CD4-positive, alpha-beta T cell treated with Interleukin-15 for 4 hours (primary cell): ENCODE results near the gene ADAM12.

Source experiments
- DNase-seq: peaks from one replicate; pipeline ENCODE4 v3.0.0-alpha.2; 2020; ENCODE audit warnings: low spot score

The ADAM12 gene

GRCh38 chr10:126143117-126143516, 245.2 kb downstream of the ADAM12 start:
- DNase-seq = no peak

DNA sequence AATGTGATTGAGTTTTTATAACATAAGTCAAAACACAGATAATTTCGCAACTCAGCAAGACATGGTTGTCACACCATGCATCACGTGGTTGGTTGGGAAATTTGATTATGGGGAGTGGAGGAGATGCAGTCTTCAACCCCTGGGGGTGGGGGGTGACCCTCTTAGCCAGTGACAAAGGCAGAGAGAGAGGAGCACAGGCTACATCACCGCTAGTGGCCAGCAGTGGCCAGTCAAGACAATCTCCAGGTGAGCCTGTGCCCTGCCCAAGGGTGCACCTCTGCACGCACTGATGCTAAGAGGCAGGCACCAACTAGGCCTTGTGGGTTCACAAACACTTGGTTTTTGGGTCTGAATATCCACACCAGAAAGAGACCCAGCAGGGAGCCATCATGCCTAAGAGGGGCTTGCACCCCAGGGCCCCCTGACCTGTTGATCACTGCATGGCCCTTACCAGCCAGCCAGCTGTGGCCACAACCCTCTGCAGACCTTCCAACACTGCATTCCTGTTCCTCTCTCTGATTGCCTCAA, 247.5 kb downstream of the ADAM12 start:
- no peak for DNase-seq

DNA sequence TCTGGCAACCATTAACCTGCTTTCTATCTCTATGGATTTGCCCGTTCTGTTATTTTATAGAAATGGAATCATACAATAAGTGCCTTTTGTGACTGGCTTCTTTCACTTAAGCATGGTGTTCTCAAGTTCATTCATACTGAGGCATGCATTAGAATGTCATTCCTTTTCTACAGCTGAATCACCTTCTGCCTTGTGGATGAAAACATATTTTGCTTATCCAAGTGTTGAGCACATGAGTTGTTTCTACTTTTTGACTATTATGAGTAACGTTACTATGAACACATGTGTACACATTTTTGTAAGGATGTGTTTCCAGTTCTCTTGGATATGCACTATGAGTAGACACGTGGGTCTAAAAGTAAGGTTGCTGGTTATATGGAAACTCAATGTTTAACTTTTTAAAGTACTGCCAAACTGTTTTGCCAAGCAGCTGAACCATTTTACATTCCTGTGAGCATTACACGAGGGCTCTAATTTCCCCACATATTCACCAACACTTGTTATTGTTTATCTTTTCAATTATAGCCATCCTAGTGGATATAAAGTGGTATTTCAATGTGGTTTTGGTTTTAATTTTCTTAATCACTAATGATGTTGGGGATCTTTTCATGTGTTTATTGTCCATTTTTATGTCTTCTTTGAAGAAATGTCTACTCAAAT, 250.6 kb downstream of the ADAM12 start:
- DNase-seq = no peak

DNA sequence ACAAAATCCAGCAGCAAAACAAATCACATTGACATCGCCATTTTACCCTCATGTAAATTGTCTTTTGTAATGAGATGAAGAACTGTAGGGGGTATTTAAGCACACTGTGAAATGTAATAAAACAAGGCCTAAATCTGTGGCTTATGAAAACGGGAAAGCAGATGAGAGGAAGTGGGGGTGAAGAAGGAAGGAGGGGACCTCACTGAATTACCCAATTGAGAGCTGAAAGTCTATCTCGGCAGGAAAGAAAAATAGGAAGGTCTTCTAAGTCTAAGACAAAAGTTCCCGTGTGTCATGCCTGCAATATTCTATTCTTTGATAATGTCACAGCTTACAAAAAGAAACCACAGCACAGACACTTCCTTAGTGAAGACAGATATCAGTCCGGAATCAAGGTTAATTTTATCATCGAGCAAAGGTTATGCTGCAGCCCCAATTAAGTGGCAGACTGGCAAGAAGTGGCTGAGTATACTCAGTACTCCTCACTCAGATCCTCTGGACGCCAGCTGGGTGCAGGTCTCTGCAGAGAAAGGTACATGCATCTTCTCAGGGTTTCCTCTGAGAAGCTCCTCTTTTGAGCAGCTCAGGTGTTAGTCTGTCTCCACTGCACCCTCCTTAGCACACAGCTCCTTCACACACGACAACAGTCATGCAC, 252.2 kb downstream of the ADAM12 start:
- no peak for DNase-seq

GRCh38 chr10:126135177-126135576, 253.1 kb downstream of the ADAM12 start:
- DNase-seq = no peak

DNA sequence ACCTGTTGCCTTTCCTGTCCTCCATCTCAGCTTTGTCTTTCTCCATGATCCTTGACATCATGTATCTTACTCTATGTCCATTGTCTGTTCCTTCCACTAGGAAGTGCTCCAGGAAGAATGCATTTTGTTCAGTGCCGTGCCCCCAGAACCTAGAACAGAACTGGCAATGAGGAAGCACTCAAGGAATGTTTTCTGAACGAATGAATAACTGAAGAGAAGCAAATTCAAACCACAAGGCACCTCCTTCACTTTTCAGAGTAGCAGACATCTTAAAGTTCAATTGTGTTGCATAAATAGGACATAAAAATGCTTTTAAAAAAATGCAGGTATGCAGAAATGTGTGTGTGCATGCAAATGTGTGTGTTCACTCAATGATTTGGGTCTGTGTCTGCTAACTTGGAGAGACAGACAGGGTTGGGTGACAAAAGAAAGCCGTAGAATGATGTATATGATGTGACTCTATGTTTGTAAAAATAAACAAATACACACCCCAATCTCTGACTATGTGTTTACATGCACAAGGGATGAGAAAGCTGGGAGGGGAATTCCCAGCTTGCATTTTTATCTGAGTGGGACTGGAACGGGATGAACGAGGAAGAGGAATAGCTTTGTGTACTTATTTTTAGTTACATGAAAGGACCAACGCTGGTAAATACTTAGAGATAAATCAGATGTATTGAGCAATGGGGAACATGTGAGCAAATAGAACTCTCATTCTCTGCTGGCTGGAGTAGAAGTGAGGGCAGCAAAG, 254.2 kb downstream of the ADAM12 start:
- DNase-seq = no peak

DNA sequence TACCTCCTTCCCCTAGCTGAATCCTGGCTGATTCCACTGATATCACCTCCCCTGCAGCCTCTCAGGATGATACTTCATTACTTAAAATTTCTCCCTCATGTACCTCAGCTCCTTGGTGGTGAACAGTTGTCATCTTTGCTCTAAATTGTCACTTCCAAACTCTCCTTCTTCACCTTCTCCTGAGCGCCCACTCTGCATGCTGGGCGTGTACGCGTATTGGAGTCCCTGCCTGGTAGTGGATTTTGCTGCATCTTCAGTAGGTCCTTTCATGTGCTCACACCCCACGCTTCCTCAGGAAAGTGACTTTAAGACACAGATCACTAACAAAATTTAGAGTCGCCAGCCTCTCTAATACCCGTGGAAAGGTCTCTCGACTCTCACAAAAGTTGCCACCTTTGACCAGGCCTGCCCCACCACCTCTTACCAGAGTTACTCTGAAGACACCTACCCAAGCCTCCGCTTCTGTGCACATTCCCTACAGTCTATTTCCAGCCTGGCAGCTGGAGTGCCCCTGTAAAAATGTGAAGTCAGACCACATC, 255.1 kb downstream of the ADAM12 start:
- no peak for DNase-seq

DNA sequence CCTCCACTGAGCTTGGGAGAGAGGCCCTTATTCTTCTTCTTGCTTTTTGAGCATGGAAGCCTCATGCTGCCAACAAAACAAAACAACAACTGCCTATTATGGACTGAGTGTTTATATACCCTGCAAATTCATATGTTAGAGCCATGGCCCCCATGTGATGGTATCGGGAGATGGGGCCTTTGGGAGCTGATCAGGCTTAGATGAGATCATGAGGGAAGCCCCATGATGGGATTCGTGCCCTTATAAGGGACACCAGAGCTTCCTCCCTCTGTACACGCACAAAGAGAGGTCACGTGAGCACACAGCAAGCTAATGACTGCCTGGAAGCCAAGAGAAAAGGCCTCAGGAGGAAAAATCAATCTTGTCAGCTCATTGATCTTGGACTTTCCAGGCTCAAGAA, 256.9 kb downstream of the ADAM12 start:
- no peak for DNase-seq

GRCh38 chr10:126130271-126130710, 258.0 kb downstream of the ADAM12 start:
- DNase-seq = no peak

DNA sequence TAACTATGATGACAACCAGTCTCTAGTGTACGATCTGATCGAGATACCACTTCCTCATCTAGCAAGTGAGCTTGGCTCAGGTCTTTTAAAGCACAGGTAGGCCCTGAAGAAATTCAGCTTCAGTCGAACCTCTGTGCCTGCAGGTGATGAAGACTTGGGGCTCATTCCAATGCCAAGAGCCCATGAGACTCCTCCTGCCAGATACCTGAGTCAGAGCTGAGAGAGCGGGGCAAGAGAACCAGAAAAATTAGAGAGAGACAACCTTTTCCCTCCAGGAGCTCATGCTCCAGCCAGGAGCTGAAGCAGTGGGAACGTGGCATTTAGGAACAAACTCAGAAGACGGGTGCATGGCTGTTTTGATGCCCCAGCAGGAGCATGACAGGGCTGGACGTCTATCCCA, 259.3 kb downstream of the ADAM12 start:
- no peak for DNase-seq

DNA sequence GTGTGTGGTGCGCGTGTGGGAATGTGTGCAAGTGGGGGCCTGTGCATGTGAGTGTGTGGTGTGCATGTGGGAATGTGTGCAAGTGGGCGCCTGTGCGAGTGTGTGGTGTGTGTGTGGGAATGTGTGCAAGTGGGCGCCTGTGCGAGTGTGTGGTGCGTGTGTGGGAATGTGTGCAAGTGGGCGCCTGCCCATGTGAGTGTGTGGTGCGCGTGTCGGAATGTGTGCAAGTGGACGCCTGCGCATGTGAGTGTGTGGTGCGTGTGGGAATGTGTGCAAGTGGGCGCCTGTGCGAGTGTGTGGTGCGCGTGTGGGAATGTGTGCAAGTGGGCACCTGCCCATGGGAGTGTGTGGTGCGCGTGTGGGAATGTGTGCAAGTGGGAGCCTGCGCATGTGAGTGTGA, 259.7 kb downstream of the ADAM12 start:
- no peak for DNase-seq

DNA sequence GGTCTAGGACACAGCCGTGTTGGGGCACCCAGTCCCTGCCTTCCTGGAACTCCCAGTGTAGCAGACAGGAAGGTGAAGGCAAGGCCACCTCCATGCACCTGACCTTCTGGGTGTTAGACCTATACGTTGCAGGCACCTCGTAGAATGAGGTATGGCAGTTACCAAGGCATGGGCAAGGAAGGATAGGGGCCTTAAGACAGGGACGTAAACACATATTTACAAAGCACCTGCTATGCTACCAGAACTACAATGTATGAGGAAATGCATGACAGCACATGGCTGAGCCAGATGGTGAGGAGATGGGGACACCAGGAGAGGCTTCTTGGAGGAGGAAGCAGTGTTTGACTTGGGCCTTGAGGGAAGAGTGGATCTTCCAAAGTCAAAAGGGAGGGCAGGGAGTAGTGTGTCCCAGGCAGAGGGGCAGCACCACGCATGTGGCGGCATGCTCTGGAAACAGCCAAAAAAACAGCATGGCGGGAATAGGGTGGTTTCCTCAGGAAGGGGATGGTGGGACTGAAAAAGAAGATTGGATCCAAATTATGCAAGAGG, 260.7 kb downstream of the ADAM12 start:
- no peak for DNase-seq

- DNase-seq = no peak
Observed at GRCh38 chr10:126126866-126127265, 261.4 kb downstream of the ADAM12 start.

GRCh38 chr10:126126023-126126422, 262.3 kb downstream of the ADAM12 start:
- DNase-seq = no peak

GRCh38 chr10:126124668-126125349, 263.5 kb downstream of the ADAM12 start:
- no peak for DNase-seq

DNA sequence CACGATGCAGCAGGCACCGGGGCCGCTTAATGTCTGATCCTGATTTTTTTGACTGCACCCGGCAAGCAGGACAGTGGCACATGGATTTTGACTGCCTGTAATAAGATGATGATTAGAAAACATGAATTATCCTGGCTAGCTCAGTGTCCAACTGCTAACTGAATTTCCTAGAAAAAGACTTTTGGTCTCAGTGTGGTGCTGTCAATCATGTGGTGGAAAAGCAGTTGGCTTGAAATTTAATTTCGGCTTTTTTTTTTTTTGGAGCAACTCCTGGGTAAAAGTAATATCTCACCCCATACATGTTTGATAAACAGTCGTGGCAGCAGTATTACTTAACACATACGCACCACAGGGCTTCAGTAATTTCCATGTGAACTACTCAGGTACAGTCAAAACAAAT, 264.2 kb downstream of the ADAM12 start:
- DNase-seq = no peak

- DNase-seq = no peak
Observed at GRCh38 chr10:126123466-126123865, 264.8 kb downstream of the ADAM12 start.

DNA sequence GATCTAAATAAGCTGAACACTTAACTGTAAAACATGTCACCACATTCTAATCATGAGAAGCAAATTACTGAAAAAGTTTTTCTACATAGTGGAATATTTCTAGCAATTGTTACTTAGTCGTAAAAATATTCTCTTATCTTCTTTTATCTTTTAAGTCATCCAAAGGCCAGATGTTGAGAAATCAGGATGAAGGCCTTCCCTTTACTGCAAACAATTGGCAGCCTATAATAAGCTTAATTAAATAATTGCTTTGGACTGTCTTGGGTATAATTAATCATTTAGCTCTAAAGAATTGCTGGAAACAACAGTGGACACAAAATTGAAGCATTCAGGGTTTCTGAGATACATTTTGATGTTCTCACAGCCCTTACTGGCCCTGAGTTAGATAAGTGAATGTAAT, 265.4 kb downstream of the ADAM12 start:
- DNase-seq = no peak

DNA sequence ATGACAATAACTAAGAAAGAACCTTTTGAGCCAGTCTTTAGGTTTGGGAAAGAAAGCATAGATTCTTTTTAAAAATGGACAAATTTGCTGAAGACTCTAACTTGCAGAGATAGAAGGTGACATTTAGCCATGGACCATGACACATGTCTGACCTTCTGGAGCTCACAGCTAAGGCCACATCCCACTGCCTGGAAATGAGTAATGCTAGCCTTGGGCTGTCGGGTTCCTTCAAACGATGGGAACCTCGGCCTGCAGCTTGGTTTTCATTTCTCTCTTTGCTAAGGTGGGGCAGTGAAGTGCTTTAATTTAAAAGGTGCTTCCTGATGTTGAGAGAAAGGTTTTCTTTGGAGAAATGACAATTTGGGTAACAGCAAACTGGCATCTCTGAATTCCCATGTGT, 268.7 kb downstream of the ADAM12 start:
- no peak for DNase-seq

DNA sequence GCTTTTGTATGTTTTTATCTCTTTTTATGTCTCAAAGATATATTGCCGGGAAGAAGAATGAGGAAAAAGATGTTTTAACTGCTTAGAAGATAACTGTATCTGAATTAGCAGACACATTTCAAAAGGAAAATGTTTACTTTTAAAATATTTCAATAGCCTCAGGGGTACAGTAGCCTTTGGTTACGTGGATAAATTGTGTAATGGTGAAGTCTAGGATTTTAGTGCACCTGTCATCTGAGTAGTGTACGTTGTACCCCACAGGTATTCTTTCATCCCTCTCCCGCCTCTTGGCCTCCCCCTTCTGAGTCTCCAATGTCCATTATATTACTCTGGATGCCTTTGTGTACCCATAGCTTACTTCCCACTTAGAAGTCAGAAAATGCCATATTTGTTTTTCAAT, 269.8 kb downstream of the ADAM12 start:
- no peak for DNase-seq

- no peak for DNase-seq
Observed at GRCh38 chr10:126117196-126117595, 271.1 kb downstream of the ADAM12 start.

- DNase-seq = no peak
Observed at GRCh38 chr10:126115886-126116285, 272.4 kb downstream of the ADAM12 start.
